Neuron (in vitro differentiated cells): ENCODE results near the gene BPTF.
"Not testable (repeated sequence)": the region's sequence is repeated elsewhere in the genome, so short reads cannot be mapped to it uniquely, and the experiment has no call there.

Experiments
- H2AFZ ChIP-seq: one replicate; pipeline ENCODE4 v1.6.1; 2013; ENCODE audit warnings: low read depth, mild to moderate bottlenecking, inconsistent platforms, low read length, moderate library complexity
- H3K27me3 ChIP-seq: one replicate; pipeline ENCODE4 v1.6.1; 2013; ENCODE audit warnings: low read length; ENCODE audit not compliant: insufficient read depth
- H3K36me3 ChIP-seq: one replicate; pipeline ENCODE4 v1.6.1; 2013; ENCODE audit warnings: low read length; ENCODE audit not compliant: insufficient read depth
- H3K4me1 ChIP-seq: one replicate; pipeline ENCODE4 v1.6.1; 2013; ENCODE audit warnings: low read length; ENCODE audit not compliant: insufficient read depth
- H3K4me3 ChIP-seq: 2 replicates; pipeline ENCODE4 v1.5.1; 2013; ENCODE audit warnings: mild to moderate bottlenecking, low read length, moderate library complexity
- H3K9me3 ChIP-seq: one replicate; pipeline ENCODE4 v1.6.1; 2013; ENCODE audit warnings: low read length

Gene BPTF

DNA sequence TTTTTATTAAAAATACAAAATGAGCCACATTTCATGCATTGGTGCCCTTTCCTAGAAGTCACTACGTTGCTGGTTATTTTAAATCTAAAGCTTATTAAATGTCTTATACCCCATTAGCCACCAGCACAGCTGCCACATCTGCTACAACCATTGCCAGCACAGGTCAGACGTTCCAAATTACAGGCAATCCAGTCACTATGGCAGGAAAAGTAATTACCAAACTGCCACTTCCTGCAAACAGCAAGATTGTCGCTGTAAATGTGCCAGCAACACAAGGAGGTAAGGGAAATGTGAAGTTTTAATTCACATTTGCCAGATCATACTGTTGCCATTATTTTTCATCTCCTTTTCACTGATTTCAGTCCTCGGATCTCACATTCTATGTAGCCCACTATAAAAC lies 103.5 kb downstream of the BPTF start:
- H3K4me1 ChIP-seq, H3K9me3 ChIP-seq, H2AFZ ChIP-seq, H3K27me3 ChIP-seq, H3K4me3 ChIP-seq: not testable (repeated sequence)
- H3K36me3 ChIP-seq: peaks cover 81% of the 10 kb centered on the region

DNA sequence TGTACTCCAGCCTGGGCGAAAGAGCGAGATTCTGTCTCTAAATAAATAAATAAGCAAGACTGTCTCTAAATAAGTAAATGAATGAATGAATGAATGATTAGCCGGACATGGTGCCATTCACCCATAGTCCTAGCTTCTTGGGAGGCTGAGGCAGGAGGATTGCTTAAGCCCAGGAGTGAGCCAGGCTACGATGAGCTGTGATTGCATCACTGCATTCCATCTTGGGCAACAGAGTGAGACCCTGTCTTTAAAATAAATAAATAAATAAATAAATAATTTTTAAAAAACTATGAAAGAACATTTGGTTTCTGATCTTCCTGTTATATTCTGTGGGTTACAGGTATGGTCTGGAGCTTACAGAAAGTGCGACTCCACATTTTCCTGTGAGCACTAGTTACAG lies 105.9 kb downstream of the BPTF start:
- H3K36me3 ChIP-seq: peaks cover 81% of the 10 kb centered on the region
- no peaks in the 10 kb centered on the region for H3K9me3 ChIP-seq
- no peaks in the 10 kb centered on the region for H3K27me3 ChIP-seq
- no peak overlapping the region for H3K4me3 ChIP-seq
- no peaks in the 10 kb centered on the region for H3K4me1 ChIP-seq
- H2AFZ ChIP-seq: no peak overlapping the region

DNA sequence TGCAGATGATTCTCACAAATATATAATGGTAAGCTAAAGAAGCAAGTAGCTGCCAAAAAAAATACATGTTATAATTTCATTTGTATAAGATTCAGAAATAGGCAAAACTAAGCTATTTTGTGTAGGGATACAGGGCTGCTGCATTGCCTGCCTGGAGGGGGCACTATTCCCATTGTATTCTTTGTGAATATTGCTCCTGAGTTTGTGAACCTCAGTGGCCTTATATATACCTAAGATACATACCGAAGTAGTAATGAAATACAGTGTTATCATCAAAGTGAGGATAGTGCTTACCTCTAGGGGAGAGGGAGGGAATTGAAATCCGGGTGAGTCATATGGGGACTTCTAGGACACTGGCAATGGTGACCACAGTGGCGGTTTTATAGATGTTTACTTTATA lies 117.5 kb downstream of the BPTF start:
- no peak overlapping the region for H3K4me3 ChIP-seq
- H2AFZ ChIP-seq: no peak overlapping the region
- no peaks in the 10 kb centered on the region for H3K4me1 ChIP-seq
- H3K27me3 ChIP-seq: no peaks in the 10 kb centered on the region
- no peaks in the 10 kb centered on the region for H3K9me3 ChIP-seq
- peaks cover 95% of the 10 kb centered on the region for H3K36me3 ChIP-seq

DNA sequence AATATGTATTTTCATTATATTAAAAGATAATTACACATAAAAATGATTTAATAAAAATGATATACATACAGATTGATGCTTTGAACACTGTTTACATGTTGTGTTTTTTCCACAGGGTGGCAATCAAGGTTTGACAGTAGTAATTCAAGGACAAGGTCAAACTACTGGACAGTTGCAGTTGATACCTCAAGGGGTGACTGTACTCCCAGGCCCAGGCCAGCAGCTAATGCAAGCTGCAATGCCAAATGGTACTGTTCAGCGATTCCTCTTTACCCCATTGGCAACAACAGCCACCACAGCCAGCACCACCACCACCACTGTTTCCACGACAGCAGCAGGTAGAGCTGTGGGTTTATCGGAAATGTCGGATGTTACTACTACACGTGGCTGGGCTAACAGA lies 118.7 kb downstream of the BPTF start:
- Histone ChIP-seq H3K27me3 (no peaks in the 10 kb centered on the region), H3K36me3 (peaks cover 97% of the 10 kb centered on the region)

DNA sequence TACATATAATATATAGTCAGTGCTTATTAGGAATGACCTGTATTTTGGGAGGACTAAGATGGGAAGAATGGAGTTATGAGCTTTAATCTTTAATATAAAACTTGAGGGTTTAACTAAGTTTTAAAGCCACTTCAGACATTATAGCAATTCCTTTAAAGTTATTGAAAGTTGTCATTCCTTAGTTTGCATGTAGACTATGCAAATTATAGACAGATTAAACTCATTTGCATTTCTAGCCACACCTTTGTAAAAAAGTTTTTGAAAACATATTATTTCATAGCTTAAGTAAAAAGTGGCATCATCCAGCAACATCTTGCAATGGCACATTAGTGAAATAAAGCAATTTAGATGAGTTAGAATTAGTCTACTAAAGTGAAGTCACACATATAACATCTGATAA lies 121.2 kb downstream of the BPTF start:
- H3K27me3 ChIP-seq: no peaks in the 10 kb centered on the region
- no peak overlapping the region for H2AFZ ChIP-seq
- peaks cover 90% of the 10 kb centered on the region for H3K36me3 ChIP-seq
- no peak overlapping the region for H3K4me3 ChIP-seq
- H3K4me1 ChIP-seq: no peaks in the 10 kb centered on the region
- H3K9me3 ChIP-seq: no peaks in the 10 kb centered on the region

More for the DNA sequence above, 118.7 kb downstream of the BPTF start:
- H3K9me3 ChIP-seq: no peaks in the 10 kb centered on the region
- H3K4me1 ChIP-seq: no peaks in the 10 kb centered on the region
- no peak overlapping the region for H3K4me3 ChIP-seq
- no peak overlapping the region for H2AFZ ChIP-seq

DNA sequence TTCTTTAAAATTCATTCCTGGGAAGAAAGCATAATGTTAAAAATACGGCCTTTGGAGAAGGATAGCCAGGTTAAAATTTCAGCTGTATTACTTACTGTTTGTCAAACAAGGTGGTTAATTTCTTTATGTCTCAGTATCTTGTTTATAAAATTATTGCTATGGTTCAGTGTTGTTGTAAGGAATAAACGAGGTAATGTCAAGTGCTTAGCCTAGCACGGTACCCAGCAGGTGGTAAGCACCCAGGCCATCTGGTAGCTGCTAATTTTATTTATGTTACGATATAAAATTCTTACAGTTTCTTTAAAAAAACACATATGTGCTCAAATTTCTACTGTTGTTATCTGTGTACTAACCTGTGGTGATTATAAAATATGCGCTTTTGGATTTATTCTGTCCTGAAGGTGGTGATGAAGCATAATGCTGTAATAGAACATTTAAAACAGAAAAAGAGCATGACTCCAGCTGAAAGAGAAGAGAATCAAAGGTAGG lies 122.1 kb downstream of the BPTF start:
- no peaks in the 10 kb centered on the region for H3K27me3 ChIP-seq
- no peaks in the 10 kb centered on the region for H3K9me3 ChIP-seq
- no peak overlapping the region for H2AFZ ChIP-seq
- H3K36me3 ChIP-seq: peaks cover 88% of the 10 kb centered on the region
- no peaks in the 10 kb centered on the region for H3K4me1 ChIP-seq
- H3K4me3 ChIP-seq: no peak overlapping the region

DNA sequence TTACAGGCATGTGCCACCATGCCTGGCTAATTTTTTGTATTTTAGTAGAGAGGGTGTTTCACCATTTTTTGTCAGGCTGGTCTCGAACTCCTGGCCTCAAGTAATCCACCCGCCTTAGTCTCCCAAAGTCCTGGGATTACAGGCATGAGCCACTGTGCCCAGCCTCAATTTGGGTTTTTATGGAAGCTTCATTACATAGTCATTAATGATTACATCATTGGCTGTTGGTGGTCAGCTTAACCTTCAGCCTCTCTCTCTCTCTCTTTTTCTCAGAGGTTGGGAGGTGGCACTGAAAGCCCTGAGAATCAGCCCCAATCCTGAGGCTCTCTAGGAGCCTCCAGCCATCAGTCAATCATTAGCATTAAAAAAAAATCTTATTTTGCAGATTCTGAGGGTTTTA lies 125.6 kb downstream of the BPTF start:
- H2AFZ ChIP-seq: no peak overlapping the region
- no peaks in the 10 kb centered on the region for H3K4me1 ChIP-seq
- peaks cover 71% of the 10 kb centered on the region for H3K36me3 ChIP-seq
- no peaks in the 10 kb centered on the region for H3K9me3 ChIP-seq
- H3K4me3 ChIP-seq: no peak overlapping the region
- H3K27me3 ChIP-seq: no peaks in the 10 kb centered on the region

DNA sequence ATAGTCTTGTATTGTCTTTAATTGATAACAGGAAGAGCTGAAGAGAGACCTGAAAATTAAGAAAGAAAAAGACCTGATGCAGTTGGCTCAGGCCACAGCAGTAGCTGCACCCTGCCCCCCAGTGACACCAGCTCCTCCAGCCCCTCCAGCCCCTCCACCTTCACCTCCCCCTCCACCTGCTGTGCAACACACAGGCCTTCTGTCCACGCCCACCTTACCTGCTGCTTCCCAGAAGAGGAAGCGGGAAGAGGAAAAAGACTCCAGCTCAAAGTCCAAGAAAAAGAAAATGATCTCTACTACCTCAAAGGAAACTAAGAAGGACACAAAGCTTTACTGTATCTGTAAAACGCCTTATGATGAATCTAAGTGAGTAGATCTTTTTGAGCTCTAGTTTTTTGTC lies 134.2 kb downstream of the BPTF start:
- Histone ChIP-seq H3K4me3 (no peak overlapping the region), H3K4me1 (no peaks in the 10 kb centered on the region), H2AFZ (no peak overlapping the region), H3K9me3 (no peaks in the 10 kb centered on the region), H3K36me3 (peaks cover 42% of the 10 kb centered on the region), H3K27me3 (no peaks in the 10 kb centered on the region)

DNA sequence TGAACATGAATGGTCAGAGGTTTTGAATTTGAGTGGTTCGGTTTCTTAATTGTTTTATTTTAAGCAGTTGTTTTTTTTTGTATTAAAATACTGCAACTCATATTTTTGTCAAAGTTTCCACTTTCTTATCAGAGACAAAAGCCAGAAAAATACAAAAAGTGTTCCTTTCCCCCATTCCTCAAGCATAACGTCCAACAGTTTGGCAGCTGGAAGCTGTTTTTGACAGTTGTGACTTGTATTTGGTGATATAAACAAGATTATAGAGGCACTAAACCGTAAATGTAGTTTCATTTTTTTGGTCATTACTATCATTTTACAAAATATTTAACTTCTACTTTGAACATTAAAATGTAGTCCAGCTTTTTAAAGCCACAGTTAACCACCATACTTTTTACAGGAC lies 135.0 kb downstream of the BPTF start:
- peaks cover 45% of the 10 kb centered on the region for H3K36me3 ChIP-seq
- not testable (repeated sequence) for H3K27me3 ChIP-seq

DNA sequence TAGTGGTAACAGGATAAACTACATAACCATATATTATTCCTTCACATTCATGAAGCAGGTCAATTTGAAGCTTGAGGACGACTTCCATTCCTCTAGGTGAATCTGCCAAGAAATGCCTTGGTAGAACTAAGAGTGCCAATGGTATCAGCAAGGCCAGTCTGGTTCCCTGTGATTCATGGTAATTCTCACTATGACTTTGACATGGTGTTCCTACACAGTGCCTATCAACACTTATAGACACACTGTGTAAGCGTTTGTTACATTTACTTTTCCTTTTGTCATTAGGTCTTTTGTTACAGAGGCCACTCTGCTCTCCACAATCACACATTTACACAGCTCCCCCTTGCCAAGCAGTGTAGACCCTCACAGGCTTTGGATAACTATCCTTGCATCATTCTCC lies 136.9 kb downstream of the BPTF start:
- H3K36me3 ChIP-seq: peaks cover 53% of the 10 kb centered on the region
- H3K9me3 ChIP-seq, H3K4me1 ChIP-seq, H3K4me3 ChIP-seq, H2AFZ ChIP-seq, H3K27me3 ChIP-seq: not testable (repeated sequence)

More for the DNA sequence above, 135.0 kb downstream of the BPTF start:
- not testable (repeated sequence) for H2AFZ ChIP-seq, H3K9me3 ChIP-seq, H3K4me1 ChIP-seq, H3K4me3 ChIP-seq

DNA sequence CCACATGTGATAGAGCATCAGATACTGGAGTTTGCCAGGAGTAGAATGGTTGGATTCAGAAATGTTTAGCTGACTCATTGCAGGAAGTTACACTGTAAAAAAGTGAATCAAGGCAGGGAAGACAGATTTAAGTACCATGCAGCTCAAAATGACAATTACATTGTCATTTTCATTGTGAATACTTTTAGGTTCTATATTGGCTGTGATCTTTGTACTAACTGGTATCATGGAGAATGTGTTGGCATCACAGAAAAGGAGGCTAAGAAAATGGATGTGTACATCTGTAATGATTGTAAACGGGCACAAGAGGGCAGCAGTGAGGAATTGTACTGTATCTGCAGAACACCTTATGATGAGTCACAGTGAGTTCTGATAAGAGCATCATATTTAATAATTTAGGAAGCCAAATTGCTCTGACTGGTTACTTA lies 137.9 kb downstream of the BPTF start:
- not testable (repeated sequence) for H3K4me3 ChIP-seq, H3K27me3 ChIP-seq, H3K9me3 ChIP-seq, H3K4me1 ChIP-seq, H2AFZ ChIP-seq
- H3K36me3 ChIP-seq: peaks cover 55% of the 10 kb centered on the region

DNA sequence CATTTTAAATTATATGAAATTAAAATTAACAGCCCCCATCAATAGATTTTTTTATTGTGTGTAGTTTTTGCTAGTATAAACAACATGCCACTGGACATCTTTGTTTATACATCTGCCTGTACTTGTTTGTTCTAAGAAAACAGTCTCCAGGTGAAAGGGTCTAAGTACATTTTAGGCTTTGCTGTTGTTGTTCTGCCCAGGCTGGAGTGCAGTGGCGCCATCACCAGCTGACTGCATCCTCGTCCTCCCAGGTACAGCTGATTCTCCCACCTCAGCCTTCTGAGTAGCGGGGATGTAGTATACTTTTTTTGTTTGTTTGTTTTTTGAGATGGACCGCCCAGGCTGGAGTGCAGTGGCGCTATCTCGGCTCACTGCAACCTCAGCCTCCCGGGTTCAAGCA lies 145.5 kb downstream of the BPTF start:
- no peak overlapping the region for H3K4me3 ChIP-seq
- H3K27me3 ChIP-seq: no peaks in the 10 kb centered on the region
- no peak overlapping the region for H2AFZ ChIP-seq
- no peaks in the 10 kb centered on the region for H3K9me3 ChIP-seq
- peaks cover 3% of the 10 kb centered on the region for H3K4me1 ChIP-seq
- H3K36me3 ChIP-seq: peaks cover 59% of the 10 kb centered on the region

DNA sequence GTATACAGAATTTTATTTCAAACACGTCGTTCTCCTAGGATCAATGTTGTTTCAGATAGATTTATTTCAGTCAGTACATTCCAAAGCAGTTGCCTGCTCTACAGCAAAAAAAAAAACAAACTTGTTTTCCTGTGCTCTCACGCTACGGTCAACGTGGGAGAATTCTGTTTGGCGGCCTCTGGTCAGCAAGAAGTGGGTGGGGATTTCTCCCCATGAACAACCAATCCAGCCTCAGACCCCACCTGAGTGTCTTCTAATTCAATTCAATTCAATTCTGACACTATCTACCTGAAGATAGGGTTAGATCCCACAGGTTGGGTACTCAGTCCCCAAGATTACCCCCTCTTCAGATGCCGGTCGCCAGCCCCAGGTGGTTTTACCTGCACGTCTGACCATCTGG lies 148.9 kb downstream of the BPTF start:
- H2AFZ ChIP-seq: no peak overlapping the region
- H3K9me3 ChIP-seq: no peaks in the 10 kb centered on the region
- H3K27me3 ChIP-seq: no peaks in the 10 kb centered on the region
- peaks cover 3% of the 10 kb centered on the region for H3K4me1 ChIP-seq
- H3K36me3 ChIP-seq: peaks cover 61% of the 10 kb centered on the region
- H3K4me3 ChIP-seq: no peak overlapping the region

DNA sequence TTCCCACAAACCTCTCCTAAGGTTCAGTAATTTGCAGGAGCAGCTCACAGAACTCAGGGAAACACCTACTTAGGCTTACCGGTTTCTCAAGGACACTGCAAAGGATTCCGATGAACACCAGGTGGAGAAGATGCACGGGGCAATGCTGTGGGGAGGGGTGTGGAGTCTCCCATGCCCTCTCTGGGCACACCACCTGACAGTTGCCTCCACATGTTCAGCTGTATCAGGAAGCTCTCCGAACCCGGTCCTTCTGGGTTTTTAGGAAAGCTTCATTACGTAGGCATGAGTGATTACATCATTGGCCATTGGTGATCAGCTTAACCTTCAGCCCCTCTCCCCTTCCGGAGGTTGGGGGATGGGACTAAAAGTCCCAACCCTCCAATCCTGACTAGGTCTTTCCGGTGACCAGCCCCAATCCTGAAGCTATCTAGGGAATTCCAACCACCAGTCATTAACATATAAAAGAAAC lies 149.3 kb downstream of the BPTF start:
- H3K9me3 ChIP-seq: no peaks in the 10 kb centered on the region
- H3K4me3 ChIP-seq: no peak overlapping the region
- H2AFZ ChIP-seq: no peak overlapping the region
- peaks cover 62% of the 10 kb centered on the region for H3K36me3 ChIP-seq
- peaks cover 3% of the 10 kb centered on the region for H3K4me1 ChIP-seq
- H3K27me3 ChIP-seq: no peaks in the 10 kb centered on the region
